DMS53 treated with DMSO at 0.1 percent for 48 hours (cell line): Measurements from ENCODE around the gene FXYD3.
A peak's percentile ranks its signal among the peaks of the same experiment; 100 is the strongest.

Source experiments
- DNase-seq: peaks from one replicate; lab custom pipeline; 2025; ENCODE audit not compliant: unreplicated experiment; lab: John Stamatoyannopoulos, UW

Gene FXYD3

GRCh38 chr19:35115177-35115951 is at the start of gene FXYD3:
TSS of gene FXYD3 (plus strand) at chr19:35115823. CDS start at chr19:35119377, 3,554 bp downstream.
- no peak for DNase-seq

- DNase-seq, result no peak
Observed at GRCh38 chr19:35066121-35066520, 49.5 kb upstream of the FXYD3 start.

- DNase-seq, result peak; percentile 68
Observed at GRCh38 chr19:35066691-35067563, 48.7 kb upstream of the FXYD3 start.

GRCh38 chr19:35068941-35069634 is 46.5 kb upstream of the FXYD3 start:
- no peak for DNase-seq

GRCh38 chr19:35069696-35070095 is 45.9 kb upstream of the FXYD3 start:
- DNase-seq, result no peak

GRCh38 chr19:35070471-35070870 is 45.2 kb upstream of the FXYD3 start:
- no peak for DNase-seq

- no peak for DNase-seq
Observed at GRCh38 chr19:35073516-35073915, 42.1 kb upstream of the FXYD3 start.

- no peak for DNase-seq
Observed at GRCh38 chr19:35073941-35074340, 41.7 kb upstream of the FXYD3 start.

- DNase-seq, result no peak
Observed at GRCh38 chr19:35074426-35075201, 41.0 kb upstream of the FXYD3 start.

GRCh38 chr19:35075202-35076025 is 40.2 kb upstream of the FXYD3 start:
- no peak for DNase-seq

- no peak for DNase-seq
Observed at GRCh38 chr19:35076026-35076370, 39.6 kb upstream of the FXYD3 start.

- no peak for DNase-seq
Observed at GRCh38 chr19:35076657-35077056, 39.0 kb upstream of the FXYD3 start.

GRCh38 chr19:35077411-35078223 is 38.0 kb upstream of the FXYD3 start:
- no peak for DNase-seq

GRCh38 chr19:35079826-35080225 is 35.8 kb upstream of the FXYD3 start:
- DNase-seq, result no peak

GRCh38 chr19:35080613-35081170 is 34.9 kb upstream of the FXYD3 start:
- DNase-seq, result no peak

GRCh38 chr19:35081201-35081600 is 34.4 kb upstream of the FXYD3 start:
- no peak for DNase-seq

- no peak for DNase-seq
Observed at GRCh38 chr19:35083691-35084508, 31.7 kb upstream of the FXYD3 start.

GRCh38 chr19:35084509-35084762 is 31.2 kb upstream of the FXYD3 start:
- no peak for DNase-seq
